GM18507 (cell line): ENCODE measurements around the gene ABCD4.
A peak's percentile ranks its signal among the peaks of the same experiment; 100 is the strongest.

Source experiments
- DNase-seq: peaks from one replicate; pipeline ENCODE4 v3.0.0; 2011; ENCODE audit warnings: low read depth; ENCODE audit not compliant: insufficient read length; ENCODE audit errors: extremely low spot score
- FAIRE-seq: peaks from 2 replicates; lab custom pipeline; 2011; peaks lifted over from hg19 to GRCh38; lab: Jason Lieb, UNC

The ABCD4 gene

GRCh38 chr14:74263921-74264320 lies 38.8 kb downstream of the ABCD4 start:
- FAIRE-seq, result no peak
- DNase-seq, result no peak

GRCh38 chr14:74263181-74263580 lies 39.6 kb downstream of the ABCD4 start:
- DNase-seq (no peak), FAIRE-seq (no peak)

GRCh38 chr14:74262076-74262475 lies 40.7 kb downstream of the ABCD4 start:
- FAIRE-seq, result no peak
- no peak for DNase-seq

- DNase-seq (no peak), FAIRE-seq (no peak)
Measured at GRCh38 chr14:74261288-74261687, 41.4 kb downstream of the ABCD4 start.

- DNase-seq (no peak), FAIRE-seq (no peak)
Measured at GRCh38 chr14:74260525-74261233, 42.1 kb downstream of the ABCD4 start.

- FAIRE-seq, result no peak
- DNase-seq, result no peak
Measured at GRCh38 chr14:74259513-74259912, 43.2 kb downstream of the ABCD4 start.

GRCh38 chr14:74258764-74259035 lies 44.0 kb downstream of the ABCD4 start:
- FAIRE-seq, result no peak
- DNase-seq, result no peak

- no peak for DNase-seq
- no peak for FAIRE-seq
Measured at GRCh38 chr14:74257941-74258763, 44.6 kb downstream of the ABCD4 start.

- DNase-seq (peak; percentile 76), FAIRE-seq (peak; percentile 74)
Measured at GRCh38 chr14:74257078-74257940, 45.4 kb downstream of the ABCD4 start.

- DNase-seq (no peak), FAIRE-seq (no peak)
Measured at GRCh38 chr14:74255281-74255680, 47.5 kb downstream of the ABCD4 start.

- DNase-seq, result no peak
- FAIRE-seq, result no peak
Measured at GRCh38 chr14:74249433-74250375, 53.0 kb downstream of the ABCD4 start.

- DNase-seq, result no peak
- no peak for FAIRE-seq
Measured at GRCh38 chr14:74248017-74248416, 54.7 kb downstream of the ABCD4 start.

- no peak for FAIRE-seq
- DNase-seq, result no peak
Measured at GRCh38 chr14:74246542-74246941, 56.2 kb downstream of the ABCD4 start.

GRCh38 chr14:74245292-74245691 lies 57.4 kb downstream of the ABCD4 start:
- DNase-seq, result no peak

GRCh38 chr14:74244115-74244514 lies 58.6 kb downstream of the ABCD4 start:
- DNase-seq, result no peak
- no peak for FAIRE-seq

More at GRCh38 chr14:74245292-74245691, 57.4 kb downstream of the ABCD4 start:
- FAIRE-seq, result no peak

GRCh38 chr14:74243051-74243450 lies 59.7 kb downstream of the ABCD4 start:
- no peak for FAIRE-seq
- no peak for DNase-seq

GRCh38 chr14:74242780-74243042 lies 60.0 kb downstream of the ABCD4 start:
- DNase-seq (no peak), FAIRE-seq (no peak)

GRCh38 chr14:74242021-74242779 lies 60.5 kb downstream of the ABCD4 start:
- no peak for FAIRE-seq
- DNase-seq, result no peak

GRCh38 chr14:74241652-74242017 lies 61.1 kb downstream of the ABCD4 start:
- DNase-seq (no peak), FAIRE-seq (no peak)
